HepG2 (cell line): Measurements from ENCODE around the gene PLLP.

Source experiments
- JUNB ChIP-seq: sonication (generic); formaldehyde crosslinking; IDR thresholded peaks from 2 replicates; pipeline ENCODE4 v1.8.0; 2022; ENCODE audit warnings: missing genetic modification reagents, mild to moderate bottlenecking, borderline replicate concordance
- ZFY ChIP-seq: sonication (generic); formaldehyde crosslinking; IDR thresholded peaks from 2 replicates; pipeline ENCODE4 v1.4.0; 2020; ENCODE audit warnings: missing genetic modification reagents

DNA sequence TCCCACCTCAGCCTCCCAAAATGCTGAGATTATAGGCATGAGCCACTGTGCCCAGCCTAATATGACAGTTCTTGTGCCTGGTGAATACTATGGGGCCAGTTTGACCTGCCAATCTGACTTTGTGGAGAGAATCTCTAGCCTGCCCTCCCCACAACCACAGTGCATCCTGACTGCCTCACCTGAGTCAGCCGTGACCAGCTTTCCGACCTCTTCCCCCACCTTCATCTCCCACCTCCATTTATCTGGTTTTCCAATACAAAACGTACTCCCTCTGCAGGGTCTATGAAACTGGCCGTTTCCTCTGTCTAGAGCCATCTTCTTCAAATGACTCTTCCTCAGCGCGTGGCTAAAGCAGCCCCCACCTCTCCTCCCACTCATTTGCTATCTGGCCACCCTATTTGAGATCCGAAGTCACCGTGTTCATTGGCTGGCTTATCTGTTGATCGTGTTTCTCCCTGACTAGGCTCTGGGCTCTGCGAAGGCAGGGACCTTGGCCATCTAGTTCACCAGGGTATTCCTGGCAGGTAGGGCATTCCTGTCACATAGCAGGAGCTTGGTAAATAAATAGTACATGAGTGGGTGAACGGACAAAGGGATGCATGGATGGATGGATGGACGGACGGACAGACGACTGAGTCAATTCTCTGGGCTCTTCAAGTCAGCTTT lies 22.3 kb upstream of the PLLP start:
- TF ChIP-seq JUNB (no peak), ZFY (CRISPR knock-in tag) (no peak)
